Erythroblast (primary cell): ENCODE results near the gene TBCK.

ENCODE experiments used
- GATA1 ChIP-seq: IDR thresholded peaks from 2 replicates; pipeline ENCODE4 v1.6.1; 2011; ENCODE audit warnings: low read depth, mild to moderate bottlenecking, control low read depth, low read length, moderate library complexity
- POLR2A ChIP-seq: IDR thresholded peaks from 2 replicates; pipeline ENCODE4 v1.6.1; 2011; ENCODE audit warnings: mild to moderate bottlenecking, low read length

- TF ChIP-seq POLR2A (no peak), GATA1 (no peak)
Measured at GRCh38 chr4:106186201-106186600, 129.8 kb downstream of the TBCK start.
